D721Med (cell line): ENCODE measurements around the gene MOCS3.

ENCODE experiments used
- DNase-seq: peaks from one replicate; pipeline ENCODE4 v3.0.0; 2011; ENCODE audit warnings: low spot score; ENCODE audit not compliant: insufficient read length
- FAIRE-seq: peaks from 2 replicates; lab custom pipeline; 2011; peaks lifted over from hg19 to GRCh38; lab: Jason Lieb, UNC
- TF ChIP-seq, protein P1 (sequence below): IDR thresholded peaks from 2 replicates; pipeline ENCODE4 v1.5.1; 2012; ENCODE audit warnings: mild to moderate bottlenecking, control low read depth; ENCODE audit not compliant: insufficient read depth; ENCODE audit errors: missing control alignments

Gene MOCS3

DNA sequence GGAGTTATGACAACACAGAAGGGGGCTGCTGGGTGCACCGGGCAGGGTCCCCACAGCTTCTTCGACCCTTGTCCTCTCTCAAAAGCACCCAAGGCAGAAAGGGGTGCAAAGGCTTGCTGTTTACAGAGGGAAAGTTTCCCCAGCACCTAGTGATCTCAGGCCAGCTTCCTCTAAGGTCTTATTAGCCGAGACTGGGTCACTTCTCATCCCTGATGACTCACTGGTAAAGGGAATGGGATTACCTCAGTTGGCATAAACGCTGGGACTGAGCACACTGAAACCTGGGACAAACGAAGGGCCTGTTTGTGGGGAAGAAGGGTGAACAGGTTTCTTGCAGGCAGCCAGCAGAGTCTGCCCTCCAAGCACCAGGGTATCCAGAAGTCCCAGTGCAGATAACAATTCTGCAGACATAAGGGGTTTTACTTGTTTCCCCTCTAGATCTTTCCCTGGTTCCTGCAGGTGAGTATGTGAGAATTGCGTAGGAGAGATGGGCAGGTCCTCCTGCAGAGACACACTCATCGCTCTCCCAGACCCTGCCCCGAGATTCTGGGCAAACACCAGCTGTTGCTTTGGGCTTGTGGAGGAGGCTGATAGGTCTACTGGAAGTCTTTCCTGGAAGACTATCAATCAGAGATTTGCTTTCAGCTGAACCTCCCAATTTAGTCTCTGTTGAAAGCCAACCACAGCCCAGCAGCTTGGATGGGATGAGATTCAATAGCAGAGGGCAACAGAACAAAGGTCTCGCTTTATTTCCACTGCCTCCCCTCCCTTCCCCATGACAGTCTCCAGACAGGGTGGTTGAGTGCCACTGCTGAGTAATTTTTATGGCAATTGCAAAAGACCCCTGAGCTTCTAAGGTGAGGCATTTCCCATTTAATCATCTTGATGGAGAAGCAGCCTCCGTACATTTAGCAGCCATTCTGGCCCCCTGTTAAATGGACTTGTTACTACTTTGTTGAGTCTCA, 38.6 kb downstream of the MOCS3 start:
- TF ChIP-seq, protein P1, sequence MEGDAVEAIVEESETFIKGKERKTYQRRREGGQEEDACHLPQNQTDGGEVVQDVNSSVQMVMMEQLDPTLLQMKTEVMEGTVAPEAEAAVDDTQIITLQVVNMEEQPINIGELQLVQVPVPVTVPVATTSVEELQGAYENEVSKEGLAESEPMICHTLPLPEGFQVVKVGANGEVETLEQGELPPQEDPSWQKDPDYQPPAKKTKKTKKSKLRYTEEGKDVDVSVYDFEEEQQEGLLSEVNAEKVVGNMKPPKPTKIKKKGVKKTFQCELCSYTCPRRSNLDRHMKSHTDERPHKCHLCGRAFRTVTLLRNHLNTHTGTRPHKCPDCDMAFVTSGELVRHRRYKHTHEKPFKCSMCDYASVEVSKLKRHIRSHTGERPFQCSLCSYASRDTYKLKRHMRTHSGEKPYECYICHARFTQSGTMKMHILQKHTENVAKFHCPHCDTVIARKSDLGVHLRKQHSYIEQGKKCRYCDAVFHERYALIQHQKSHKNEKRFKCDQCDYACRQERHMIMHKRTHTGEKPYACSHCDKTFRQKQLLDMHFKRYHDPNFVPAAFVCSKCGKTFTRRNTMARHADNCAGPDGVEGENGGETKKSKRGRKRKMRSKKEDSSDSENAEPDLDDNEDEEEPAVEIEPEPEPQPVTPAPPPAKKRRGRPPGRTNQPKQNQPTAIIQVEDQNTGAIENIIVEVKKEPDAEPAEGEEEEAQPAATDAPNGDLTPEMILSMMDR = no peak
- DNase-seq = no peak
- no peak for FAIRE-seq

DNA sequence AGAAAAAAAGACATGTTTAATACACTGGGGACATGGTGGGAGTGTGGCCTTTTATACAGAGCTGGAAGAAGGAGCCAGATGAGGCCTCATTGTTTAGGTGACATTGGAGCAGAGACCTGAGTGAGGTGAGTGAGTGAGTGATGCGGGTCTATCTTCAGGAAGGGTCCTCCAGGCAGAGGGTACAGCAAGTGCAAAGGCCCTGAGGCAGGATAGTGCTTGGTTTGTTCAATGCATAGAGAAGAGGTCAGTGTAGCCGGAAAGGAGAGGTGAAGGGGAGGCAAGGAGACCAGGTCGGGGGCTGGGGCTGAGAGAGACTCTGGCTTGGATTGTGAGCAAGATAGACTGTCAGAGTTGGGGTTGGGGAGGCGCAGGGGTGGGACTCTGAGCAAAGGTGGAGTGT, 40.7 kb downstream of the MOCS3 start:
- FAIRE-seq = no peak
- no peak for DNase-seq
- TF ChIP-seq, protein P1 = no peak

DNA sequence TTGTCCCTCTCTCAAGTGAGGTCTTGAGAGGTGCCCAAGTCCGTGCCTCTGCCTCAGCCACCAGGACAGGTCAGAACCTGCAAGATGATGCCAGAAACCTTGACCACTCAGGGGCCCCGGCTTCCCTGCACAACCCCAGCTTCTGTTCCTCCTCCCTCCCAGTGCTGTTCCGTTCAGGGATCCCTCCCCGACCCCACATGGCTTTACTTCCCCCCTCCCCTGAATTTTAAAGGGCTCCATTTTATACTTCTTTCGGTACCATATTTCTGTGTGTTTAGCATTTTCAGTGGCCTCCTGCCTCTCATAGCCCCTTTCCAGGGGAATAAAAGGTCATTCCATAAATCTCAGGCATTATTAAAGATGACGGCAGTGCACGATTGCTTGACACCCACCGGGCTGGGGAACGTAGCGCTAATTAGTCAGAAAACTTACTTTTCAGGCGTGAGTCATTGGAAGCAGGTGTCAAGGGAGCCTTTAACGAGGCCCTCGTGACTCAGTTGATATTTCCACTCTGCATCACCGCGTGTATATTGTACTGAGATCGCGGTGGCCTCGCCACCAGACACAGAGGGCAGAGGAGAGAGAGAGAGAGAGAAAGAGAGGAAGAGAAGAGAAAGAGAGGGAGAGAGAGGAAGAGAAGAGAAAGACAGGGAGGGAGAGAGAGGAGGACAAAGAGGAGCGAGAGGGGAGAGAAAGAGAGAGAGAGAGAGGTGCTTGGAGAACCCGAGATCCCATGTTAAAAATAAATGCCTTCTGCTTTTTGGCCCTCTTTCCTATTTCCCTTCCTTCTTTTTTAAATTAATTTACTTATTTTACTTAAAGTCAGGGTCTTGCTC, 43.0 kb downstream of the MOCS3 start:
- TF ChIP-seq, protein P1 = no peak
- FAIRE-seq (no peak), DNase-seq (no peak)

- DNase-seq = no peak
- FAIRE-seq = no peak
- TF ChIP-seq, protein P1 = no peak
These were observed 44.0 kb downstream of the MOCS3 start for GRCh38 chr20:51002633-51003032.

- DNase-seq (no peak), FAIRE-seq (no peak)
- TF ChIP-seq, protein P1 = no peak
These were observed 45.1 kb downstream of the MOCS3 start for GRCh38 chr20:51003753-51004152.

- FAIRE-seq (no peak), DNase-seq (no peak)
- TF ChIP-seq, protein P1 = no peak
These were observed 45.7 kb downstream of the MOCS3 start for GRCh38 chr20:51004305-51004727.
